GM21360 (cell line): ENCODE data around the gene SLC25A18.
"Not testable (repeated sequence)": the region's sequence is repeated elsewhere in the genome, so short reads cannot be mapped to it uniquely, and the experiment has no call there.

Experiments used
- ATAC-seq: cut with Tn5 transposase; IDR thresholded peaks from one replicate; pipeline ENCODE4 v1.9.1; 2021; ENCODE audit warnings: mild to moderate bottlenecking, moderate library complexity; ENCODE audit not compliant: unreplicated experiment

Gene SLC25A18

GRCh38 chr22:17603668-17604067 is 40.4 kb downstream of the SLC25A18 start:
- no peak for ATAC-seq

- ATAC-seq = no peak
Observed at GRCh38 chr22:17606496-17606895, 43.2 kb downstream of the SLC25A18 start.

- no peak for ATAC-seq
Observed at GRCh38 chr22:17607891-17608521, 44.7 kb downstream of the SLC25A18 start.

GRCh38 chr22:17612057-17612456 is 48.8 kb downstream of the SLC25A18 start:
- no peak for ATAC-seq

- no peak for ATAC-seq
Observed at GRCh38 chr22:17613280-17613679, 50.0 kb downstream of the SLC25A18 start.

GRCh38 chr22:17627961-17628405 is 64.7 kb downstream of the SLC25A18 start:
- ATAC-seq = no peak

- peak; percentile 96 for ATAC-seq
Observed at GRCh38 chr22:17628406-17629172, 65.3 kb downstream of the SLC25A18 start, which contains the start of gene ATP6V1E1. Gene ATP6V1E1, minus strand, starts transcription at chr22:17628749. Its CDS starts 114 bp downstream, at chr22:17628635.

- ATAC-seq = no peak
Observed at GRCh38 chr22:17629173-17629489, 65.8 kb downstream of the SLC25A18 start.

- no peak for ATAC-seq
Observed at GRCh38 chr22:17629641-17630040, 66.3 kb downstream of the SLC25A18 start.

- no peak for ATAC-seq
Observed at GRCh38 chr22:17631076-17631565, 67.8 kb downstream of the SLC25A18 start.

GRCh38 chr22:17633217-17633997 is 70.1 kb downstream of the SLC25A18 start:
- no peak for ATAC-seq

GRCh38 chr22:17633998-17634323 is 70.7 kb downstream of the SLC25A18 start:
- no peak for ATAC-seq

GRCh38 chr22:17634696-17635095 is 71.4 kb downstream of the SLC25A18 start:
- no peak for ATAC-seq

- ATAC-seq = not testable (repeated sequence)
Observed at GRCh38 chr22:17636850-17637249, 73.6 kb downstream of the SLC25A18 start.

- ATAC-seq = no peak
Observed at GRCh38 chr22:17637490-17638181, 74.3 kb downstream of the SLC25A18 start.

- peak; percentile 14 for ATAC-seq
Observed at GRCh38 chr22:17638182-17638431, 74.8 kb downstream of the SLC25A18 start.

GRCh38 chr22:17638432-17639246 is 75.3 kb downstream of the SLC25A18 start, which contains the start of gene BCL2L13:
Gene BCL2L13, plus strand, starts transcription at chr22:17638757. Its CDS starts 16,955 bp downstream, at chr22:17655712.
- peak; percentile 87 for ATAC-seq

- ATAC-seq = no peak
Observed at GRCh38 chr22:17639247-17639741, 76.0 kb downstream of the SLC25A18 start.
